HG03460 (cell line): ENCODE results near the gene SIRT6.
"Not testable (repeated sequence)": the region's sequence is repeated elsewhere in the genome, so short reads cannot be mapped to it uniquely, and the experiment has no call there.

ENCODE experiments used
- ATAC-seq: cut with Tn5 transposase; IDR thresholded peaks from one replicate; pipeline ENCODE4 v1.9.1; 2021; ENCODE audit not compliant: unreplicated experiment

SIRT6 gene

GRCh38 chr19:4138445-4138844 lies 43.9 kb downstream of the SIRT6 start:
- ATAC-seq, result no peak

DNA sequence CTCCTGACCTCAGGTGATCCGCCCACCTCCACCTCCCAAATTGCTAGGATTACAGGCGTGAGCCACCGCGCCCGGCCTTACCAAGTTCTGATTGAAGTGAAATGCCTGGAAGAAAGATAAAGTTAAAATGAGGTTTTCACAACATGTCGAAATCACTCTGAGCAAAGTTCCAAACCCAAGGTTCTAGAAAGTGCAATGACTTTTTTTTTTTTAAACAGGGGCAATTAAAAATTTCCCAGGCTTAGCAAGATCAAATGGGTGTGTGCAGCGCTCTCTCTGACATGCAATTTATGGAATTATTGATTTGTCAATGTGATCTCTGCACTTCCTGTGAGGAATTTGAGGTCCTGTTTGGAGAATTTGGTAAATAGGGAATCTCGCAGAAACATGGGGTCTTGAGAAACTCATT lies 45.7 kb downstream of the SIRT6 start:
- no peak for ATAC-seq

DNA sequence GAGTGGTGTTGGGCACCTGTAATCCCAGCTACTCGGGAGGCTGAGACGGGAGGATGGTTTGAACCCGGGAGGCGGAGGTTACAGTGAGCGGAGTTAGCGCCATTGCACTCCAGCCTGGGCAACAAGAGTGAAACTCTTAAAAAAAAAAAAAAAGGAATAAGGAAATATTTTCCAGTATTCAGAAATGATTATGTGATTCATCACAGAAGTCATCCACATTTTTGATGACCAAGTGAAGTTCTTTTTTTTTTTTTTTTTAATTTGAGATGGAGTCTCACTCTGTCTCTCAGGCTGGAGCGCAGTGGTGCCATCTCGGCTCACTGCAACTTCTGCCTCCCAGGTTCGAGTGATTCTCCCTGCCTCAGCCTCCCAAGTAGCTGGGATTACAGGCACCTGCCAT lies 47.0 kb downstream of the SIRT6 start:
- not testable (repeated sequence) for ATAC-seq

DNA sequence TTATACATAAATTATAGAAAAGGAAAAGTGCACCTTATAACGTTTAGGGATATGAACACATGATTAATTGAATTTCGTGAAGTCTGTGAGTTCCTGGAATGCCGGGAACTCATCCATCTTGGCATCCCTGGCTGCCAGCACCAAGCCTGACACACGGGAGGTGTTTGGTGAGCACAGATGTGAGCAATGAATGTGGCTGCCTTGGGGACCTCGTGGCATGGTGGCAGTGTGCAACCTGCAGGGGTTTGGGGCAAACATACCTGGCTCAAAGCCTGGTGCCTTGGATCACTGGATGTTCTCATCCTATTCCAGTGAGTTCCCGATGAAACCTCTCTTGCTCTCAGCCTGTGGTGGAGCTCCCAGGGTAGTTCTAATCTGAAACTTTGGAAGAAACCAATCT lies 48.0 kb downstream of the SIRT6 start:
- ATAC-seq, result no peak

- no peak for ATAC-seq
These were observed 51.5 kb downstream of the SIRT6 start for GRCh38 chr19:4130744-4131438.

GRCh38 chr19:4129050-4129449 lies 53.3 kb downstream of the SIRT6 start:
- ATAC-seq, result not testable (repeated sequence)

DNA sequence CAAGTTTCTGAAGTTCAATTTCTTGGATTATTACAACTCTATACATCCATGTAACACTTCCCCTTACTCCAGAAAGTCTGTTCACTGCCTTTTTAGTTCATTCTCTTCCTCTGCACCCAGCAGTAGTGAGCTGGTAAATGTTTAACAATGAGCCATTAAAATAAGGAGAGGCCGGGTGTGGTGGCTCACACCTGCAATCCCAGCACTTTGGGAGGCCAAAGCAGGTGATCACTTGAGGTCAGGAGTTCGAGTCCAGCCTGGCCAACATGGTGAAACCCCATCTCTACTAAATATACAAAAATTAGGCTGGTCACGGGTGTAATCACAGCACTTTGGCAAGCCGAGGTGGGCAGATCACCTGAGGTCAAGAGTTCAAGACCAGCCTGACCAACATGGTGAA lies 55.0 kb downstream of the SIRT6 start:
- not testable (repeated sequence) for ATAC-seq

DNA sequence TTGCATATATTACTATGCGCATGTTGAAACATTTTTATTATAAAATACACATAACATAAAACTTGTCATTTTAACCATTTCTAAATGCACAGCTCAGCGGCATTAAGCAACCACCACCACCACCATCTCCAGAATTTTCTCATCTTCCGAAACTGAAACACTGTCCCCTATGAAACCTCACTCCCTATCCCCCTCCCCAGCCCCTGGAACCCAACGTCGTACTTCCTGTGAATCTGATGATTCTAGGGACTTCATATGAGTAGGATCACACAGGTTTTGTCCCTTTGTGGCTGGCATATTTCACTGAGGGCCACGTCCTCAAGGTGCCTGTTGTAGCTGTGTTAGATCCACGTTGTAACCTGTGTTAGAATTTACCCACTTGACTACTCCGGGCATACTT lies 57.7 kb downstream of the SIRT6 start:
- no peak for ATAC-seq
